NCI-H2029 (cell line): Measurements from ENCODE around the gene P2RX4.
A peak's percentile ranks its signal among the peaks of the same experiment; 100 is the strongest.
"Not testable (repeated sequence)": the region's sequence is repeated elsewhere in the genome, so short reads cannot be mapped to it uniquely, and the experiment has no call there.

ENCODE experiments used
- DNase-seq: peaks from one replicate; lab custom pipeline; 2025; lab: John Stamatoyannopoulos, UW

The P2RX4 gene

GRCh38 chr12:121222847-121223246 lies 12.9 kb downstream of the P2RX4 start:
- no peak for DNase-seq

DNA sequence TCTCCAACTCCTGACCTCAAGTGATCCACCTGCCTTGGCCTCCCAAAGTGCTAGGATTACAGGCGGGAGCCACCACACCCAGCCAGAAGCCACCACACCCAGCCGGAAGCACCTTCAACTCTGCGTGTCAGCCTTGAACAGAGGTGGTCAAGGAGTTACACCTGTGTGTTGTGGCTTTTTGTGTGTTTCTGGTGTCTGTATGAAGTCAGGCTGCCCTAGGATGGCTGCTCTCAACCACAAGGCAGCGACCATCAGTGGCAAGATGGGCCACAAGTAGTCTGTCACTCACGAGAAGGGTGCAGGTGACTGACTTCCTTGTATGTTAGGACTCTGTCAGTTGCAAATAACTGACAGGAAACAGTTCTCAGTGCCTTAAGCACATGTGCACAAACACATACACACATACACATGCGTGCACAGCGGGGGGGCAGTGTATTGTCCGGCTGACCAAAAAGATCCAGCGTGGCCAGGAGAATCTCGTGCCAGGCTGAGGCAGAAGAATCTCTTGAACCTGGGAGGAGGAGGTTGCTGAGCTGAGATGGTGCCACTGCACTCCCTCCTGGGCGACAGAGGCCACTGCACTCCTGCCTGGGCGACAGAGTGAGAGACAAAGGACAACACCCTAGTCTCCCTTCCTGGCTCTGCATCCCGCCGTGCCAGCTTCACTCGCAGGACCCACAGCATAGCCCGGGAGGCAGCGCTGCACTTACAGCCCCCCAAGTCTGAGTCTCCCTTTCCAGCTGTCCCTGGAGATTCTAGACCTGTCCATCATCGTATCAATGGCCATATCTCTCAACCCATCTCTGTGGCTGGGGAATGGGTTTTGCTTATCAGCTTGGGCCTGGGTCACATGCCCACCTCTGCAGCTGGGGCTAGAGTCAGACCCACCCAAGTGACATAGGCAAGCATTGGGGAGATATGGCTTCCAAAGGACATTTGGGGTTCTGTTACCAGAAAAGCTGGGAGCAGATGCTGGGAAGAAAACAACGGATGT lies 13.7 kb downstream of the P2RX4 start:
- DNase-seq, result no peak

GRCh38 chr12:121224591-121224990 lies 14.7 kb downstream of the P2RX4 start:
- DNase-seq, result no peak

DNA sequence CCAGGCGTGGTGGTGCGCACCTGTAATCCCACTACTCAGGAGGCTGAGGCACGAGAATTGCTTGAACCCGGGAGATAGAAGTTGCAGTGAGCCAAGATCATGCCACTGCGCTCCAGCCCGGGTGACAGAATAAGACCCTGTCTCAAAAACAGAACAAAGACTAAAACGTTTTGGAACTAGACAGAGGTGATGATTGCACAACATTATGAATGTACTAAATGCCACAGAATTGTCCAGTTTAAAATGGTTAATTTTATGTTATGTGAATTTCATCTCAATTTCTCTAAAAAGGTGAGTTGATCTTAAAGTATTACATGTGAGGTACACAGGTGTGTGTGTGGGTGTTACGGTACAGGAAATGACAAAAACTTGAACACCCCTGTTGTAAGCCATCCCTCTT lies 16.5 kb downstream of the P2RX4 start:
- no peak for DNase-seq

DNA sequence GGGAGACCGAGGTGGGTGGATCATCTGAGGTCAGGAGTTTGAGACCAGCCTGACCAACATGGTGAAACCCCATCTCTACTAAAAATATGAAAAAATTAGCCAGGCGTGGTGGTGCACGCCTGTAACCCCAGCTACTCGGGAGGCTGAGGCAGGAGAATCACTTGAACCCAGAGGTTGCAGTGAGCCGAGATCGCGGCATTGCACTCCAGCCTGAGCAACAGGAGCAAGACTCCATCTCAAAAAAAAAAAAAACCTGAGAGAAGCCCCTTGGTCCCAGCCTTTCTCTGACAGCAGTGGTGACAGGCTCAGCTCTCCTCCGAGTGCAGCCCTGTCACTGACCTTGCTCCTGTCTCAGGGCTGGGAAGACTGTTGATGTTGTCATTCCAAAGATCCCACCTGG lies 16.9 kb downstream of the P2RX4 start:
- DNase-seq, result not testable (repeated sequence)

GRCh38 chr12:121227294-121227693 lies 17.4 kb downstream of the P2RX4 start:
- DNase-seq, result peak; percentile 83

GRCh38 chr12:121228919-121229665 lies 19.2 kb downstream of the P2RX4 start:
- DNase-seq, result no peak

DNA sequence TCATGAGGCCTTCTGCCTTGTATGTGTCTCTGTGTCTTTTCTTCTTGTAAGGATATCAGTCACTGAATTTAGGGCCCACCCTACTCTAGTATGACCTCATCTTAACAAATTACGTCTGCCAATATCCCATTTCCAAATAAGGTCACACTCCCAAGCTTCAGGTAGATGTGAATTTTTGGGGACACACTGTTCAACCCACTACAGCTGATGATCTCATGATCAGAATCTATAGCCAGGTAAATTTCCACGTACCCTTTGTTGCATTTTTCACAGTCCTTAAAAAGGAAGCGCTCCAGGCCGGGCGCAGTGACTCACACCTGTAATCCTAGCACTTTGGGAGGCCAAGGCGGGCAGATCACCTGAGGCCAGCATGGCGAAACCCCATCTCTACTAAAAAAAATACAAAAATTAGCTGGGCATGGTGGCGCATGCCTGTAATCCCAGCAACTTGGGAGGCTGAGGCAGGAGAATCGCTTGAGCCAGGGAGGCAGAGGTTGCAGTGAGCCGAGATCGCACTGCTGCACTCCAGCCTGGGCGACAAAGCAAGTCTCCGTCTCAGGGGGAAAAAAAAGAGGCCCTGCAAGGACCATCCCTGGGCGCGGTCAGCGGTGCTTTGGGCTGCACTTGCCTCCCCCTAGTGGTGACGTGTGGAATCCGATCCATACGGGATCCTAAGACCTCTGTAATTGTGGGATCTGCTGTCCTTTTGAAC lies 20.1 kb downstream of the P2RX4 start:
- peak; percentile 67 for DNase-seq

DNA sequence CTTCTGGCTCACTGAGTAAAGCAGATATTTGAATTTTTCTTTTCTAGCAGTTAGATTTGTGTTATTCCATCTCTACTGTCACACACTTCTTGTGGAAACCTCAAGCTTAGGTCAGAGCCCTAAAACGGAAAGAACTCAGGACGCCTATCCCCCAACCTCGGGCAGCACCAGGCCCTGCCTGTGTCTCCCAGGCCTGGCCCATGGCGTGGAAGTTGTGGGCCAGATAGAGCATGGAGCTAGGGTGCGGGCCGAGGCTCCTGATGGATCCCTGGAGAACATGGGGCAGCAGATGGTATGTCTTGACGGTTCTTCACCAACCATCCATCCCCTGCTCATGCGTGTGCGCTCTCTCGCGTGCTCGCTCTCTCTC lies 20.6 kb downstream of the P2RX4 start:
- no peak for DNase-seq

GRCh38 chr12:121232163-121232562 lies 22.2 kb downstream of the P2RX4 start:
- no peak for DNase-seq

- DNase-seq, result no peak
Observed at GRCh38 chr12:121232977-121233627, 23.2 kb downstream of the P2RX4 start.

GRCh38 chr12:121233628-121234020 lies 23.7 kb downstream of the P2RX4 start:
- DNase-seq, result no peak

DNA sequence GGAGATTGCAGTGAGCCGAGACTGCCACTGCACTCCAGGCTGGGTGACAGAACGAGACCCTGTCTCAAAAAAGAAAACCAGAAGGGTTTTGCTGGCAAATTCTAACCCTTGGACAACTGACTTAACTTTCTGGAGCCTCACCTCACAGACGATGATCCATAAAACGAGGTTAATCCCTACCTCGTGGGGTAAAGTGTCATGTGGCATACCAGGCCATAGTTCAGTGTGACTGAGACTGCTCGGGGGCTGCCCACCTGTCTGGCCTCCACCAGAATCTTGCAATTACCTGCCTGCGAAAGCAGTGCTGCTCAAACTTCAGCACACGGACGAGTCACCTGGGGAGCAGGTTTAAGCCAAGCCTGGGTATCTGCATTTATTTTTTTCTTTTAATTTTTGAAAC lies 26.8 kb downstream of the P2RX4 start:
- no peak for DNase-seq

- peak; percentile 84 for DNase-seq
Observed at GRCh38 chr12:121237415-121237814, 27.5 kb downstream of the P2RX4 start.

DNA sequence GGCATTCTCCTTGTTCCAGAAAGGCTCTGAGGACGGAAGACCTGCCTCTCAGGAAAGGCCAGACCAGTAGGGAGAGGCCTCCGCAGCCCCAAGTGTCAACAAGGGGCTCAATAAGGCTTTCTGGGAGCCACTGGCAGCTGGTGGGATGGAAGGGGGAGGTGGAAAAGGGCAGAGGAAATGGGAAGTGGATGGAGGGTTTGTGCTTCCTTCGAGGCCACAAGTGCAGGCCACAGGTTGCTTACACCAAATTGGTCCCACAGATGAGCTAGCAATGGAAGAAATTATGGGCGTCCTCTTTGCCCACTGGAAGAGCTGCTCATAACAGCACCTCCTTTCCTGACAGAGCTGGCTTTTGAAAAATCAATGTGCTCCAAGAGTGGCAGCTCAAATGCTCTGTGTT lies 28.2 kb downstream of the P2RX4 start:
- DNase-seq, result peak; percentile 59

- DNase-seq, result peak; percentile 89
Observed at GRCh38 chr12:121238604-121239350, 28.8 kb downstream of the P2RX4 start.

DNA sequence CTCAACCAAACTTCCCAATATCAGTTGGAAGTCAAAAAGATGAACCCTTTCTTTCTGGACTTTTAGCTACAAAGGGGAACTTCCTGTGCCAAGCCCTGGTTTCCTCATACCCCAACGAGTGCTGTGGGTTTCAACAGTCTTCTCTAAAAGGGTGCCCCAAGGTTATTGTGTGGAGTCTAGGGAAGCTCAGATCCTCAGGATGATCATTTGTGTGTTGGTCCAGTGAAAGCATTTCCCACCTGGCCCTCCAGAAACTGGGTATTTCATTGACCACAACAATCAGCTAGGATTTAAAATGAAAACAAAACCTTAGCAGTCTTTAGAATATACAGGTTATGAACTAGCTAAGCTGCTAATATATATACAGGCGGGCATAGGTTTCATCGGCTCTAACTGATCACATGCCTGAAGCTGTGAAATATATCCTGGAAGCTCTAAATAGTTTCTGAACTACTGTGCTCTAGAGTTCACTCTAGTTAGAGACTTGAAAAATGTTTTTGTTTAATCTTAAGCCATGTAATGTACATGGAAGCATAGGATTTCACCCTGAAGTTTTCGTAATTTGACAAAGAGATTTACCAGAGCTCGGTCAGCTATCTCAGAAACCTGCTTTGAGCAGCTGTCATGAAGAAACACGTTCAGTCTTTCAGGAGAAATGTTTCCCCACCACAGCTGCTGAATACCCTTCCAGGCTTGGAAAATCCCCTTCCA lies 29.6 kb downstream of the P2RX4 start:
- DNase-seq, result no peak

- DNase-seq, result no peak
Observed at GRCh38 chr12:121240062-121240420, 30.1 kb downstream of the P2RX4 start.

DNA sequence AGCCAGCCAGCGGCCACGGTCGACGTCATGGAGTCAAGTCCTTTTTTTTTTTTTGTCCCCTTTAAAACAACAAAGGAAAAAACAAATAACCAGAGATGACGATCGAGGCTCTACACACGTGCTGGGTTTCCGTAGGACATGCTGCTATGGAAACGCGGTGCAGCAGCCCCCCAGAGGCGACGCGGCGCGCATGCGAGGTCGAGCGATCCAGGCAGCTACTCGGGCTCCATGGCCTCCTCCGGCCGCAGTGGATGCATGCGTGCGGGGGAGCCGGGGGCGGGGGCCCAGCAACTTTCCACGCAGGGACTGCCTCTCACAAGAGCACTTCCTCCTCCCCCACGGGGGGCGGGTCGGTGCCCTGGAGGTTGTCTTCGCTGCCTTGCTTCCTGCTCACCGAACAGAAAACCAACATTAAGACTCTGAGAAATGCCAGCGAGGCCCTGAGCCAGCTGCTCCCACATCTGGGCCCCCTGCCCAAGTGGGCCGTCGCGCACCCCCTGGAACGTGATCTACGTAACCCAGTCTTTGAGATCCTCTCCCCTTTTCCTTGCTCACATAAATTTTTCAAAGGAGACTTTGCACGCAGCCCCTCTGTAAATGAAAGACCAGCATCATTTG lies 30.7 kb downstream of the P2RX4 start:
- no peak for DNase-seq
